ENCODE results near the gene PIR.

- no peak for TF ChIP-seq POLR2A (IDR thresholded peaks at IDR 0.05)
- TF ChIP-seq, protein P1, sequence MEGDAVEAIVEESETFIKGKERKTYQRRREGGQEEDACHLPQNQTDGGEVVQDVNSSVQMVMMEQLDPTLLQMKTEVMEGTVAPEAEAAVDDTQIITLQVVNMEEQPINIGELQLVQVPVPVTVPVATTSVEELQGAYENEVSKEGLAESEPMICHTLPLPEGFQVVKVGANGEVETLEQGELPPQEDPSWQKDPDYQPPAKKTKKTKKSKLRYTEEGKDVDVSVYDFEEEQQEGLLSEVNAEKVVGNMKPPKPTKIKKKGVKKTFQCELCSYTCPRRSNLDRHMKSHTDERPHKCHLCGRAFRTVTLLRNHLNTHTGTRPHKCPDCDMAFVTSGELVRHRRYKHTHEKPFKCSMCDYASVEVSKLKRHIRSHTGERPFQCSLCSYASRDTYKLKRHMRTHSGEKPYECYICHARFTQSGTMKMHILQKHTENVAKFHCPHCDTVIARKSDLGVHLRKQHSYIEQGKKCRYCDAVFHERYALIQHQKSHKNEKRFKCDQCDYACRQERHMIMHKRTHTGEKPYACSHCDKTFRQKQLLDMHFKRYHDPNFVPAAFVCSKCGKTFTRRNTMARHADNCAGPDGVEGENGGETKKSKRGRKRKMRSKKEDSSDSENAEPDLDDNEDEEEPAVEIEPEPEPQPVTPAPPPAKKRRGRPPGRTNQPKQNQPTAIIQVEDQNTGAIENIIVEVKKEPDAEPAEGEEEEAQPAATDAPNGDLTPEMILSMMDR (IDR thresholded peaks at IDR 0.05), result no peak
Observed at GRCh38 chrX:15336023-15336413, 157.1 kb downstream of the PIR start.
